K562 (cell line): ENCODE data around the gene MYL12B. TPM values are rescaled to one million over a fixed set of nuclear protein-coding genes. Genes with fewer than 3 reads are reported as not detected.

Experiments
- ATAC-seq: fragments of 200-7000 bp; cut with Tn5 transposase; 3 replicates; pipeline ENCODE4 v1.9.1; 2020; ENCODE audit warnings: moderate library complexity
- BruUV-seq: library from RNA; stranded (reverse); fragments of 400-500 nt; replicated peaks from 2 replicates; lab custom pipeline; 2021; lab: Mats Ljungman, UMichigan
- CTCF ChIA-PET: fragments of 300-600 bp; formaldehyde crosslinking; extraction: SDS; loops from one replicate; lab custom pipeline; 2021; ENCODE audit warnings: low intra/inter-chr PET ratio; lab: Yijun Ruan, JAX
- POLR2A ChIA-PET: fragments of 300-600, 350-650 bp; sonication (Branson Sonifier 250); formaldehyde crosslinking; extraction: SDS; loops from one replicate; lab custom pipeline; 2021; ENCODE audit warnings: antibody characterized with exemption, inconsistent platforms; lab: Yijun Ruan, JAX
- DNase-seq, 4 experiments: peaks; one replicate each; pipeline versions ENCODE4 v3.0.0 to v3.0.0-alpha.2; 2011 to 2018; ENCODE audit warnings: low spot score in 3 of 4, mixed read lengths in 3 of 4; ENCODE audit errors: extremely low read depth in 1 of 4
- FAIRE-seq: peaks from 2 replicates; lab custom pipeline; 2011; peaks lifted over from hg19 to GRCh38; lab: Jason Lieb, UNC
- H2AFZ ChIP-seq: 2 replicates; pipeline ENCODE4 v1.6.0; 2011; ENCODE audit warnings: low read depth, low read length, control low read depth, inconsistent platforms
- H3K27ac ChIP-seq: fragments of 200-600 bp; 3 replicates; pipeline ENCODE4 v1.8.0; 2011; ENCODE audit warnings: low read depth, mild to moderate bottlenecking, control low read depth, inconsistent platforms, low read length, moderate library complexity, mixed read lengths; ENCODE audit errors: extremely low read depth
- H3K27me3 ChIP-seq, 2 experiments: fragments of 300-600 bp in 1 of 2; 2 replicates in 1 of 2; 3 replicates in 1 of 2; pipeline versions ENCODE4 v1.6.0 to v1.8.0; 2011; ENCODE audit warnings: inconsistent platforms in 2 of 2, low read length in 2 of 2, mild to moderate bottlenecking in 1 of 2, mixed read lengths in 1 of 2, moderate library complexity in 1 of 2; ENCODE audit not compliant: control insufficient read depth in 2 of 2, insufficient read depth in 2 of 2
- H3K36me3 ChIP-seq: fragments of 300-600 bp; 3 replicates; pipeline ENCODE4 v1.8.0; 2011; ENCODE audit warnings: mild to moderate bottlenecking, low read length, inconsistent platforms; ENCODE audit not compliant: control insufficient read depth, insufficient read depth
- H3K4me1 ChIP-seq, 2 experiments: fragments of 200-600 bp in 1 of 2; replicated peaks in 1 of 2; 2 replicates in 1 of 2; 3 replicates in 1 of 2; pipeline versions ENCODE4 v1.5.1 to v1.8.0; 2011; ENCODE audit warnings: inconsistent platforms in 2 of 2, low read length in 2 of 2, mild to moderate bottlenecking in 1 of 2, mixed read lengths in 1 of 2, moderate library complexity in 1 of 2; ENCODE audit not compliant: control insufficient read depth in 2 of 2, insufficient read depth in 2 of 2
- H3K4me2 ChIP-seq: 2 replicates; pipeline ENCODE4 v1.6.1; 2011; ENCODE audit warnings: low read length, control low read depth, inconsistent platforms, mixed read lengths; ENCODE audit not compliant: insufficient read depth
- H3K4me3 ChIP-seq: fragments of 200-600 bp; sonication (generic), shearing (Covaris generic); 2 replicates; pipeline ENCODE4 v1.5.1; 2016; ENCODE audit warnings: control low read depth, inconsistent platforms
- H3K79me2 ChIP-seq: fragments of 200-600 bp; 3 replicates; pipeline ENCODE4 v1.8.0; 2011; ENCODE audit warnings: low read length, inconsistent platforms; ENCODE audit not compliant: control insufficient read depth, insufficient read depth
- H3K9ac ChIP-seq, 2 experiments: 2 replicates each; pipeline versions ENCODE4 v1.6.0 to v1.6.1; 2011; ENCODE audit warnings: low read depth in 2 of 2, low read length in 2 of 2, control low read depth in 1 of 2, inconsistent platforms in 1 of 2, mild to moderate bottlenecking in 1 of 2, mixed read lengths in 1 of 2; ENCODE audit not compliant: insufficient read depth in 1 of 2
- H3K9me1 ChIP-seq: one replicate; pipeline ENCODE4 v1.6.0; 2011; ENCODE audit warnings: inconsistent platforms, mild to moderate bottlenecking, low read length, moderate library complexity; ENCODE audit not compliant: control insufficient read depth, insufficient read depth
- H3K9me3 ChIP-seq: replicated peaks from 2 replicates; pipeline ENCODE4 v1.5.1; 2011; ENCODE audit warnings: low read depth, low read length, inconsistent platforms; ENCODE audit not compliant: control insufficient read depth, insufficient read depth
- H4K20me1 ChIP-seq: replicated peaks from 2 replicates; pipeline ENCODE4 v1.6.1; 2011; ENCODE audit warnings: low read length, inconsistent platforms, mixed read lengths; ENCODE audit not compliant: control insufficient read depth, insufficient read depth
- ARID1B ChIP-seq: fragments of 450-650 bp; IDR thresholded peaks from 2 replicates; pipeline ENCODE4 v1.6.1; 2016; ENCODE audit warnings: antibody characterized with exemption, mild to moderate bottlenecking, inconsistent platforms
- DPF2 ChIP-seq: fragments of 450-650 bp; IDR thresholded peaks from 2 replicates; pipeline ENCODE4 v1.6.1; 2016
- ESRRA ChIP-seq: fragments of 450-650 bp; IDR thresholded peaks from 2 replicates; pipeline ENCODE4 v1.6.1; 2014; ENCODE audit warnings: low read depth, mild to moderate bottlenecking, moderate library complexity, borderline replicate concordance
- EWSR1 ChIP-seq: fragments of 450-650 bp; IDR thresholded peaks from 2 replicates; pipeline ENCODE4 v1.6.1; 2018; ENCODE audit warnings: borderline replicate concordance, mild to moderate bottlenecking, low read depth, moderate library complexity; ENCODE audit not compliant: partially characterized antibody
- FOSL1 ChIP-seq: fragments of 200-800 bp; sonication (Bioruptor generic); conservative IDR thresholded peaks from 2 replicates; pipeline ENCODE4 v1.6.1; 2016; ENCODE audit warnings: missing genetic modification characterization, missing compliant biosample characterization
- GABPB1 ChIP-seq: sonication (generic); formaldehyde crosslinking; IDR thresholded peaks from 2 replicates; pipeline ENCODE4 v1.8.0; 2022; ENCODE audit warnings: mild to moderate bottlenecking, missing genetic modification reagents
- JUN ChIP-seq, 2 experiments: sonication (generic) in 1 of 2; formaldehyde crosslinking in 1 of 2; IDR thresholded peaks; 2 replicates each; pipeline versions ENCODE4 v1.6.1 to v1.8.0; 2012 to 2022; ENCODE audit warnings: borderline replicate concordance in 2 of 2, mild to moderate bottlenecking in 2 of 2, improper control_type of control experiment in 1 of 2, low read depth in 1 of 2, low read length in 1 of 2, missing genetic modification reagents in 1 of 2
- LARP7 ChIP-seq: fragments of 450-650 bp; IDR thresholded peaks from 2 replicates; pipeline ENCODE4 v1.6.1; 2016
- LEF1 ChIP-seq: fragments of 450-650 bp; IDR thresholded peaks from 2 replicates; pipeline ENCODE4 v1.6.1; 2016; ENCODE audit warnings: mild to moderate bottlenecking
- MAFF ChIP-seq: IDR thresholded peaks from 2 replicates; pipeline ENCODE4 v1.6.1; 2012; ENCODE audit warnings: low read length, improper control_type of control experiment
- NCOA6 ChIP-seq: fragments of 450-650 bp; IDR thresholded peaks from 2 replicates; pipeline ENCODE4 v1.6.1; 2017; ENCODE audit warnings: mild to moderate bottlenecking
- NFE2 ChIP-seq: IDR thresholded peaks from 2 replicates; pipeline ENCODE4 v1.6.1; 2014; ENCODE audit warnings: antibody characterized with exemption, low read depth
- RCOR1 ChIP-seq, 2 experiments: IDR thresholded peaks; 2 replicates each; pipeline ENCODE4 v1.6.1; 2012; ENCODE audit warnings: low read depth in 2 of 2, low read length in 2 of 2, borderline replicate concordance in 1 of 2, improper control_type of control experiment in 1 of 2
- SMARCE1 ChIP-seq: fragments of 450-650 bp; IDR thresholded peaks from 2 replicates; pipeline ENCODE4 v1.7.1; 2016; ENCODE audit warnings: mild to moderate bottlenecking
- SPI1 ChIP-seq: IDR thresholded peaks from 2 replicates; pipeline ENCODE4 v1.6.1; 2011; ENCODE audit warnings: low read depth, low read length, control low read depth, borderline replicate concordance
- SRF ChIP-seq, 2 experiments: fragments of 250-450, 450-650 bp in 1 of 2; sonication (Bioruptor Pico) in 1 of 2; sonication (generic) in 1 of 2; formaldehyde crosslinking; IDR thresholded peaks; 2 replicates each; pipeline versions ENCODE4 v1.5.0 to v1.5.1; 2020 to 2022; ENCODE audit warnings: mild to moderate bottlenecking in 1 of 2, missing genetic modification reagents in 1 of 2
- ZKSCAN1 ChIP-seq: fragments of 150-350 bp; IDR thresholded peaks from 2 replicates; pipeline ENCODE4 v1.6.1; 2016; ENCODE audit warnings: low read depth, low read length
- ZNF316 ChIP-seq: fragments of 450-650 bp; IDR thresholded peaks from 2 replicates; pipeline ENCODE4 v1.6.1; 2016
- ZNF436 ChIP-seq: fragments of 250-450, 450-650 bp; sonication (Bioruptor Pico); formaldehyde crosslinking; IDR thresholded peaks from 2 replicates; pipeline ENCODE4 v1.7.0; 2020; ENCODE audit warnings: mild to moderate bottlenecking
- ZNF592 ChIP-seq: fragments of 450-650 bp; IDR thresholded peaks from 2 replicates; pipeline ENCODE4 v1.6.1; 2017; ENCODE audit warnings: antibody characterized with exemption, mild to moderate bottlenecking
- ZNF707 ChIP-seq: fragments of 250-450 bp; sonication (Bioruptor Pico); conservative IDR thresholded peaks from 2 replicates; pipeline ENCODE4 v1.8.0; 2022; ENCODE audit warnings: inconsistent platforms, mild to moderate bottlenecking, moderate library complexity
- ZNF77 ChIP-seq: fragments of 250-450 bp; sonication (Bioruptor Pico); IDR thresholded peaks from 2 replicates; pipeline ENCODE4 v1.5.0; 2020
- ZSCAN32 ChIP-seq: fragments of 450-650 bp; formaldehyde crosslinking; IDR thresholded peaks from 2 replicates; pipeline ENCODE4 v1.4.0; 2020; ENCODE audit warnings: mild to moderate bottlenecking, moderate library complexity
- WGBS: fragments of 100-300 bp; shearing (Covaris generic); methylation state at CpG from one replicate; pipeline ENCODE4 v1.1.6; 2016; ENCODE audit warnings: low coverage, mixed read lengths; ENCODE audit not compliant: insufficient coverage; ENCODE audit errors: missing lambda C conversion rate; 5-methylcytosine and 5-hydroxymethylcytosine counted together
- in situ Hi-C: fragments of 300-500 bp; cut with MboI; formaldehyde crosslinking; loops from 4 replicates; pipeline ENCODE4 v1.15.0; 2018; ENCODE audit warnings: inconsistent platforms, mixed read lengths
- intact Hi-C: fragments of 100-400 bp; cut with micrococcal nuclease; formaldehyde crosslinking; loops from 2 replicates; pipeline ENCODE4 v1.14.2; 2022
- polyA plus RNA-seq, 8 experiments: library from polyadenylated mRNA; depleted of rRNA in 4 of 8; stranded (reverse) in 5 of 8; unstranded in 3 of 8; fragments of >200 nt; fragmentation: Nextera tagmentation in 2 of 8; fragmentation: Illumina TruSeq in 1 of 8; extraction: Ambion mirVana in 2 of 8; extraction: Trizol in 1 of 8; gene quantifications; 2 replicates each; pipeline versions ENCODE4 v1.2.1 to v1.2.3, GENCODE V29; 2011 to 2014; ENCODE audit warnings: inconsistent platforms in 1 of 8, missing spikeins in 1 of 8
- total RNA-seq, 7 experiments: library from RNA; depleted of rRNA in 6 of 7; stranded (reverse); fragments of >200 nt in 6 of 7; fragmentation: Illumina TruSeq in 2 of 7; extraction: Trizol in 2 of 7; gene quantifications; 2 replicates each; pipeline versions ENCODE4 v1.2.1 to v1.2.3, GENCODE V29; 2011 to 2021; ENCODE audit warnings: low replicate concordance in 1 of 7

The MYL12B gene
- total and polyA plus RNA-seq, 9 of the 15 experiments (the other 6 are each of a cell fraction or from before 2014, with no cell fraction given) = 220 to 995 (median 463) TPM

GRCh38 chr18:3323900-3324299 is 62.0 kb downstream of the MYL12B start:
- intact Hi-C loops = no loop called here
- DNase-seq (peak in 2 of 4 experiments; percentile 46 to 52), ATAC-seq (peak; percentile 71), FAIRE-seq (peak; percentile 75)
- Histone ChIP-seq H3K4me3 (no peak overlapping the region), H3K9me1 (no peaks in the 10 kb centered on the region), H3K27me3 (no peaks in the 10 kb centered on the region), H3K9ac (no peak overlapping the region; a peak in 1 of 4 replicates), H3K4me2 (peak overlapping the region; percentile 1; the same call in 1 of the 2 replicates), H3K9me3 (no peaks in the 10 kb centered on the region), H3K27ac (peak overlapping the region; percentile 26; the same call in 1 of the 3 replicates), H3K79me2 (no peaks in the 10 kb centered on the region), H2AFZ (peak overlapping the region; percentile 84), H3K4me1 (peaks cover 8 to 30% of the 10 kb centered on the region in 2 experiments), H3K36me3 (no peaks in the 10 kb centered on the region), H4K20me1 (no peaks in the 10 kb centered on the region)
- ChIA-PET CTCF (no interaction called here), POLR2A (no interaction called here)
- in situ Hi-C loops = no loop called here
- 3% methylated on average over 4 of the region's 4 CpGs for WGBS
- no TSS peak for BruUV-seq
- TF ChIP-seq NCOA6 (no peak), SPI1 (peak; percentile 94), ZNF77 (CRISPR knock-in tag) (no peak), ZNF316 (peak; percentile 84), JUN (IDR thresholded peaks at IDR 0.05; ENCODE audit: borderline replicate concordance, low read depth, low read length) (peak; percentile 46; the same call in 1 of the 2 replicates), JUN (CRISPR knock-in tag; IDR thresholded peaks at IDR 0.05; ENCODE audit: borderline replicate concordance) (no peak), ZNF436 (CRISPR knock-in tag) (no peak), EWSR1 (no peak), ZNF707 (no peak), ESRRA (no peak), ARID1B (peak; percentile 56), DPF2 (peak; percentile 48), ZNF592 (0 out of 2 replicates have a peak, but pooled peaks have one; percentile 15), GABPB1 (no peak), RCOR1 (IDR thresholded peaks at IDR 0.05; ENCODE audit: borderline replicate concordance in 1 of 2, low read depth in 2 of 2, low read length in 2 of 2) (0 out of 4 replicates have a peak, but pooled peaks of 1 of the 2 experiments have one; percentile 16), ZKSCAN1 (no peak), MAFF (peak; percentile 54; the same call in 1 of the 2 replicates), FOSL1 (tag) (peak; percentile 77), LARP7 (no peak), SMARCE1 (peak; percentile 53; the same call in 1 of the 2 replicates), SRF (CRISPR knock-in tag; IDR thresholded peaks at IDR 0.05) (no peak), NFE2 (peak; percentile 79), ZSCAN32 (CRISPR knock-in tag) (no peak), LEF1 (peak; percentile 63; the same call in 1 of the 2 replicates)
